Fibroblast of gingiva (primary cell): ENCODE measurements around the gene HAT1.
"Not testable (repeated sequence)": the region's sequence is repeated elsewhere in the genome, so short reads cannot be mapped to it uniquely, and the experiment has no call there.

Experiments
- DNase-seq: peaks from one replicate; pipeline ENCODE4 v3.0.0-alpha.2; 2011; ENCODE audit warnings: low read depth

HAT1 gene

DNA sequence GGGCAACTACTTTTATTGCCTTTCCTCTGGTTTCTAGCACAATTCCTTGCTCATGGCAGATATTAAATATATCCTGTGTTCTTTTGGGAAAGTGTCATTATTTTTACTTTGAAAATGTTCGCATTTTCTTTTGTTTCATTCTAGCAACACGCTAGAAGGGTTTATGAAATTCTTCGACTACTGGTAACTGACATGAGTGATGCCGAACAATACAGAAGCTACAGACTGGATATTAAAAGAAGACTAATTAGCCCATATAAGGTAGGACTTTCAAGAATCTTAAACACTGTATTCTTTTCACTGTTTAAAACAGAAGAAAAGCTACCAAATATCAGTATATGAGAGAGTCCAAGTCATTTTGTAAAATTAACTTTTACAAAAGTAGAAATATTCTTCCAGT, 56.8 kb downstream of the HAT1 start:
- DNase-seq = no peak

DNA sequence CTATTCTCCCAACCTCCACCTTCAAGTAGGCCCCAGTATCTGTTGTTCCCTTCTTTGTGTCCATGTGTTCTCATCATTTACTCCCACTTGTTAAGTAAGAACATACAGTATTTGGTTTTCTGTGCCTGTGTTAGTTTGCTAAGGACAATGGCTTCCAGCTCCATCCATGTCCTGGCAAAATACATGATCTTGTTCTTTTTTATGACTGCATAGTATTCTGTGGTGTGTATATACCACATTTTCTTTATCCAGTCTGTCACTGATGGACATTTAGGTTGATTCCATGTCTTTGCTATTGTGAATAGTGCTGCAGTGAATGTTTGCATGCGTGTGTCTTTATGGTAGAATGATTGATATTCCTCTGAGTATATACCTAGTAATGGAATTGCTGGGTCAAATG, 61.7 kb downstream of the HAT1 start:
- not testable (repeated sequence) for DNase-seq

DNA sequence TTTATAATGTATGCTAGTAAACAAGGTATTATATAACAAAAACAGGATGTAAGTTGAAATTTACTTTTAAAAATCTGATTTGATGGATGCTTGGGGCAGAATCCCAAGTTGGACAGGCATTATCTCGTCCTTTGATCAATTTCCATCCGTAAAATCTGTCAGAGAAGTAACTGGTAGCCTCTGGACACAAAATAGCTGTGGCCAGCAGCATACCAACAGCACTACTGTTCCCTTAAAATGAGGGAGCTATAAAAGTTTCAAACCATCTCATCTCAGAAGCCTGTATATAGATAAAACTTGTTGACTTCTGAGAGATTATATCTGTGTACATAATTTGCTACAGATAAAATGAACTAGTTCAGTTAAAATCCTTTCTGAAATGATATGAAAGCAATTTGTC, 62.8 kb downstream of the HAT1 start:
- no peak for DNase-seq

DNA sequence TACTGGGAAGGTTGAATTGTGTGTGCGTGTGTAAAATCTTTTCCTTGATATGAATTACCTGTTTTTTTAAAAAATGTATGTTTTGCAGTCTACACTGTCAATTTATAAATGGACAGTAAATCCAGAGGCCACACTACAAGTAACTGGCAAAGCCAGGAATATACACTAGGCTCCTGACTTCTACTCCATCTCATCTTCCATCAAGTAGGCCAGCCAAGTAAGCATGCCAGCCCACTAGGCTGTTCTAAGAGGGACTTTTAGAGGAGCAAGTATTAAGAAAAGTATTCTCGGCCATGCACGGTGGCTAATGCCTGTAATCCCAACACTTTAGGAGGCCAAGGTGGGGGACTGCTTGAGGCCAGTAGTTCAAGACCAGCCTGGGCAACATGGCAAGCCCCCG, 64.5 kb downstream of the HAT1 start:
- DNase-seq = no peak

DNA sequence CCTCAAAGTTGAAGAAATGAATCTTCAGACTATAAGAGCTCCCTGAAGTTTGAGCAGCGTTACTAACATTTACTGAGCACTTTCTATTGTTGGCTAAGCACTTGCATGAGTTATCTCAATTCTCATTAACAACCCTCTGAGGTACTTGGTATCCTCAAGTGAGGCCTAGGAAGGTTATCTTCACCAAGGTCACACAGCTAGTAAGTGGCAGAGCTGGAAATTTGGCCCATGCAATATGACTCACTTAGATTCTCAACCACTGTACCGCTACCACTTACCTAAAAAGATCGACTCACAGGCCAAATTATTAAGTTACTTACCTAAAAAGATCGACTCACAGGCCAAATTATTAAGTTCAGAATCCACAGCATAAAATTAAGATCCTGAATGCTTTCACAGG, 68.8 kb downstream of the HAT1 start:
- no peak for DNase-seq

DNA sequence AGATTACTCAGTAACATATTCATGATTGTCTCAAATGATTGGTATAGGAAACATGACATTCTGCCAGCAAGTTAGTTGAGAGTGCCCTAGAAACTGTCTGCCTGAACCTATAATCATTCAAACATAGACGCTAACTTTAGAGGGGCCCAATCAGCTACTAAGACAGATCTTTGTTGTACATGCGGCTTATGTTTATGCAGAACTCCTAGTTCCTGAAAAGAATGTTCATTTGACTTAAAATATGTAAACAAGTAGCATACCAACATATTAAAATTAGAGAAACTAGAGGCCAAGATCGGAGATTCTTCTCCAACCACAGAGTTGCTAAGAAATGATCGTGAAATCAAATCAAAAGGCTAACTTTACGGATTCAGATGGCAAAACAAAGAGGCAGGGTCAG, 73.3 kb downstream of the HAT1 start:
- DNase-seq = peak; percentile 91

DNA sequence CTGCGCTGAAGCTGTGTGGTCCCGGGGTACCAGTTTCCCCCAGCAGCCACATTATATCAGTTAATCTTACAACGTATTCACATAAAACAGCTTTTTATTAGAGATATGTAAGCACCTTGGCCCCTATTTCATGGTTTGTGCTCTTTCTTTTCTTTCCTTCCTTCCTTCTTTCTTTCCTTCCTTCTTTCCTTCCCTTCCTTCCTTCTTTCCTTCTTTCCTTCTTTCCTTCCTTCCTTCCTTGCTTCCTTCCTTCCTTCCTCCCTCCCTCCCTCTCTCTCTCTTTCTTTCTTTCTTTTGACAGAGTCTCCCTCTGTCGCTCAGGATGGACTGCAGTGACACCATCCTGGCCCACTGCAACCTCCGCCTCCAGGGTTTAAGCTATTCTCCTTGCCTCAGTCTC, 73.8 kb downstream of the HAT1 start:
- no peak for DNase-seq

DNA sequence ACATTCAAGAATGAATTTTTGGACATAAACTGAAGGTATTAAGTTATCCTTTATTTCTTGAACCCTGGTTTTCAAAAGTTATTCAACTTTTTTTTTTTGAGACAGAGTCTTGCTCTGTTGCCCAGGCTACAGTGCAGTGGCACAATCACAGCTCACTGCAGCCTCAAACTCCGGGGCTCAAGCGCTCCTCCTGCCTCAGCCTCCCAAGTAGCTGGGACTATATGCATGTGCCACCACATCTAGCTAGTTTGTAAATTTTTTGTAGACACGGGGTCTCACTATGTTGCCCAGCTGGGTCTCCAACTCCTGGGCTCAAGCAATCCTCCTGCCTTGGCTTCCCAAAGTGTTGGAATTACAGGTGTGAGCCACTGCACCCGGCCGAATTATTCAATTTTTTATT, 74.8 kb downstream of the HAT1 start:
- not testable (repeated sequence) for DNase-seq

DNA sequence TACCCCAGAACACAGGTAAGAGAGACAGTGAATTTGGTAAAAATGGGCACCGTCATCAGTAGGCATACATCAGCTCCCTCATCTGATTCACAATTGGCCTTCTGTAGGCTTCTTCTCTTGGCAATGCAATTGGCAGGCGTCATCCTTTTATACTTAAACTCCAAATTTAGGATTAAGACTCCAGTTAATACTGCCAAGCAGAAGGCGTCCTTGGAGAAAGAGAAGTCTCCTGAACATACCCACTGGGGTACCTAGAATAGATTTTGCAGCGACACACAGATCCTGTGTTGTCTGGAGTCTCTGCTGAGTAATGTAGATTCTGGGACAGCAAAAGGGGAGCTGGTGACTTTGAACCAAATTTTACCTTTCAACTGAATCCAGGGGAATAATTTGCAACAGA, 76.9 kb downstream of the HAT1 start:
- no peak for DNase-seq

DNA sequence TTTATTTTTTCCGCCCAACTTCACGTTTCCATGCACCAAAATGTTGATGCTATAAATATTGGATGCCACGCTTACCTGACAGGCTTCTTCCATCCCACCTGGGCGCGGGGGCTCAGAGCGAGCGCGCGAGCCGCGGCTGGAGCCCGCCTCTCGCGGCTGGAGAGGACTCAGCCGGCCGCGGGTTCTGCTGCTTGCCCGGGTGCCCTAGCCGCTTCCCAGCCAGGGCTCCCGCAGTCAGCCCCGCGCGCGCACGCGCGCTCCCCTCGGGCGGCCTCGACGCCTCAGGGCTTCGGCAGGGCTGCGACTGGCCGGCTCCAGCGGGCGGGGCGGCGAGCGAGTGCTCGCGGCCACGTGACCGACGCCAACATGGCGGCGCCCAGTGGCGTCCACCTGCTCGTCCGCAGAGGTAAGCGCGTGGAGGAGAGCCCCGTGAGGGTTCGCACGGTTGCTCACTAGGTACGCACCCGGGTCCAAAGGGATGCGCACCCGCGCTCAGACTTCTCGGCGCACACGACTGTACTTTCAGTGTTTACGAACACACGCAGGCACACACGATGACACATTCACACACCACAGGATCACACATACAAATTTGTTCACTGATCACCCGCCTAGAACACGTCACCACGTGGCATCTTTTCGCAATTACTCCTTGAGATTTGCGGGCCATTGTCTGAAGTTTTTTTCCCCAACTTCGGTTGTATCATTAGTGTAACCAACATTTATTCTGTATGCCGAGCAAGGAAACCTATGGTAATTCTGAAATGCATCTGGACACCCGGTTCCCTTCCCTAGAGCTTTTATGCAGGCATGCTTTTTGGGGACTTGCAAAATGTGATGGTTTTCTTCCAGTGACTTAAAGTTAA, 77.6 kb downstream of the HAT1 start, which contains the start of gene METAP1D:
TSS of gene METAP1D (plus strand) at position 350 of the 866 bp plus-strand sequence. CDS start at position 367, 17 bp downstream.
- peak; percentile 86 for DNase-seq

DNA sequence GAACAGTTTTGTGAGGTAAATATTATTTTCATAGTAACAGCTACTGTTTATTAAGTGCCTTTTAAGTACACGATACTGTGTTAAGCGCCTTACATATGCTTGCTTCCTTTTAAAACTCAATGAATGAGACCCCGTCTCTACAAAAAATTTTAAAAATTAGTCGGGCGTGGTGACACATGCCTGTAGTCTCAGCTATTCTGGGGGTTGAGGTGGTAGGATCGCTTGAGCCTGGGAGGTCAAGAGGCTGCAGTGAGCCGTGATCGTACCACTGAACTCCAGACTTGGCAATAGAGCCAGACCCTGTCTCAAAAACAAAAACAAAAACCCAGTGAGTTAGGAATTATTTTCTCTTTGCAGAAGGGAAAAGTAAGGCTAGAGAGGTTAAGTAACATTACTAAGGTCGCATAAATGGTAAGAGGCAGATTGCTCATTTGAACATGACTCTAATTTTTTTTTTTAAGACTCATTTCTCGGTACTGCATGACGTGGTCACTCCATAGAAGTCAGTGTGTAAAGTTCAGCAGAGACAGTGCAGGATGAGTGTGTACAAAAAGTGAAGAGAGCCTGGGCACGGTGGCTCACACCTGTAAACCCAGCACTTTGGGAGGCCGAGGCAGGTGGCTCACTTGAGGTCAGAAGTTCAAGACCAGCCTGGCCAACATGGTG, 78.6 kb downstream of the HAT1 start:
- no peak for DNase-seq

DNA sequence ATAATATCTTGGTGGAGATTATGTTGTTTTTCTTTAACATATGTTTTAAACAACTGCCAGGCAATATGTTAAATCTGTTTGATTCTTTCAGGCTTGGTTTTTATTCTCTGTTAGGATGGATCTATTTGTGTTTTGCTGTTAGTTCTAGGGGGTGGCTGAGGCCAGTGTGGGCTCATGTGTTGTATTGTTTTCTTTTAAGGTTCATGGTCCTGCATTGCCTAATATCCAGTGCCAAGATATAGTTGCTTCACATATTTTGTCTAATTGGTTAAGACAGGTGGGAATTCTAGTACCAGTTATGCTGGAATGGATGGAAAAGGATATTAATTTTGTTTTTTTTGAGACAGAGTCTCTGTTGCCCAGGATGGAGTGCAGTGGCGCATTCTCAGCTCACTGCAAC, 85.1 kb downstream of the HAT1 start:
- no peak for DNase-seq

DNA sequence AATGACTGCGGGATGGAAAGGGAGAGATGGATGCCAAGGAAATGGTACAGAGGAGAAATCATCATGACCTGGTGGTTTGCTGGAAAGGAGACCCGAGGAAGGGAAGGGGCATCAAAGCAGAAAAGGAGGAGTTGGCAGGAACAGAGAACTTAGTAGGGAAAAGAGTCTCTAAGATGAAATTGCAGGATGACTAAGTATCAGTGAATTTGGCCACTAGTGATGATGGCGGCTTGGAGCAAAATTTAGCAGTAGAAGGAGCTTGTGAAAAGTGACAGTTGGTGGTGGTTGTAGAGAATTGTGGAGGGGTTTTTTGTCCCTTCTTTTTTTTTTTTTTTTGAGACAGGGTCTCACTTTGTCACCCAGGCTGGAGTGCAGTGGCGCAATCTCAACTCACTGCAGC, 87.6 kb downstream of the HAT1 start:
- DNase-seq = no peak

DNA sequence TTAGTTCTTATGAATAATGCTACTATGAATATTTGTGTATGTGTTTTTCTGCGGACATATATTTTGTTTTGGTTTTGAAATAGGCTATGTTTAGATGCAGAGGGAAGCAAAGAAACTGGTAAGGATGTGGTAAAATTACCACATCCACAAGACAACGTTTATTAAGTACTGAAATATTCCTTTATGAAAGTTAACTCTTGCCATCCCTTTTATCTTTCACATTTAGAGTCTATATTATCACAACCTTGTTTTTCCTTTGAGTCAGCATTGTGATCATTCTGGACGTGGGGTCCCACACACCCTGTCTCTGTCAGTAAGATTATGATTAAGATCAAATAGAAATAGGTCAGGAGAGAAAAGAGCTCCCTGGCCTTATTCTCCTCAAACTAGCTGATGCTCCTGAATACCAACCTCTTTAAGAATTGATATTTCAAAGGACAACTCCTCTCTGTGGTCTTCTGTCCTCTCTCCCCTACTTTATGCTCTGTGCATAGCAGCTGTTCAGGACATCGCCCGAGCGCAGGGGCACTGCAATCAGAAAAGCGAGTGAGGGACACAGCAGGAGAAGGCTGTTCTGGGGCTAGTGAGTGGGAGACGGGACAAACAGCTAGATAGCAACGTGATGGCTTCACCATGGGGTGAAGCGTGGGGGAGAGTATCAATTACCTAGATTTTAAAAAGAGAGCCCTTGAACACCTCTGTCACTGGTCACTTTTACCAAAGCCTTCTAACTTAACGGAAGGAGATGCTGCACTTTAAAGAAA, 89.7 kb downstream of the HAT1 start:
- DNase-seq = no peak

DNA sequence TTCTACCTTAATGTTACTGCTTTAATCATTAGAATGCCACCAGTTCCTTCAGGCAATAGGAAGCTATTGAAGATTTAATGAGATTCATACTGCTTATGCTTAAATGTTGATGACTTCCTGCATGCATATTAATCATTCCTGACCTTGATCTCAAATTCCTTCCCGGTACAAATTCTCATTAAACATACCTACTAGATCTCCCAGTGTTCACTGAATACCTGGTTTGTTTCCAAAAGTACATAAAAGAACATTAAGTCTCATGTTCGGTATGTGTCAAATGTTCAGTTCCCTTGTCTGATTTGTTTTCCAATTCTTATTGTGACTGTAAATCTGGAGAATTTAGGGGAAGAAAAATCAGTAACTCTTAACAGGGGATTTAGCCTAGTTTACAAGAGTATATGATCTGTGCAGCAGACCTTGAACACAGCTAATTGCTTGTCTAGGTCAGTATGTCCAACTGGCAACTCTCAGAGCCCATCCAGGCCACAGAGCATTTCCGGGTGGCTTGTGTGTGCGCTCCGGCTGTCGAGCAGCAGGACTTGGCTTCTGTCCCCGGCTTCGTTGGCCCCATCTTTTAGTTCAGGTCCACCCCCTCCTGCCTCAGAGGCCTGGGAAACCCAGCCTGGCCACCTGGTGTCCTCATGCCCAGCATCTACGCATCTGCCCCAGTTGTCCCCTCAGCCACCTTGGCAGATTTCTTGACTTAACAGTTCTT, 90.6 kb downstream of the HAT1 start:
- DNase-seq = peak; percentile 32

DNA sequence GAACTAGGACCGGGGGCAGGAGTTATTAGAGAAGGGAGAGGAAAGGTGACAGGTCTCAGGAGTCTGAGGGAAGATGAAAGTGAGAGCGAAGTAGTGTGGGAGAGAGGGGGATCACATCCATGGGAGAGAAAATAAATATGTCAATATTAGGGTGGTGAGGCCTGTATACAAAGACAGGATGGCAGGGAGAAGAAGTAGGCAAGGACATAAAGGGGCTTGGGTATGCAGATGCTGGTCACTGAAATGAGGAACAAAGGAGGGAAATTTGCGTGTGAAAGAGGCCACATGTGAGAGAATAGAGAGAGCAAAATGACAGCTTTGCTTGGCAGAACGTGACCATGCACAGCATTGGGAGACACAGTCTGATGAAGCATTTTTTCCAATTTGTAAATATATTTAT, 91.1 kb downstream of the HAT1 start:
- DNase-seq = no peak

DNA sequence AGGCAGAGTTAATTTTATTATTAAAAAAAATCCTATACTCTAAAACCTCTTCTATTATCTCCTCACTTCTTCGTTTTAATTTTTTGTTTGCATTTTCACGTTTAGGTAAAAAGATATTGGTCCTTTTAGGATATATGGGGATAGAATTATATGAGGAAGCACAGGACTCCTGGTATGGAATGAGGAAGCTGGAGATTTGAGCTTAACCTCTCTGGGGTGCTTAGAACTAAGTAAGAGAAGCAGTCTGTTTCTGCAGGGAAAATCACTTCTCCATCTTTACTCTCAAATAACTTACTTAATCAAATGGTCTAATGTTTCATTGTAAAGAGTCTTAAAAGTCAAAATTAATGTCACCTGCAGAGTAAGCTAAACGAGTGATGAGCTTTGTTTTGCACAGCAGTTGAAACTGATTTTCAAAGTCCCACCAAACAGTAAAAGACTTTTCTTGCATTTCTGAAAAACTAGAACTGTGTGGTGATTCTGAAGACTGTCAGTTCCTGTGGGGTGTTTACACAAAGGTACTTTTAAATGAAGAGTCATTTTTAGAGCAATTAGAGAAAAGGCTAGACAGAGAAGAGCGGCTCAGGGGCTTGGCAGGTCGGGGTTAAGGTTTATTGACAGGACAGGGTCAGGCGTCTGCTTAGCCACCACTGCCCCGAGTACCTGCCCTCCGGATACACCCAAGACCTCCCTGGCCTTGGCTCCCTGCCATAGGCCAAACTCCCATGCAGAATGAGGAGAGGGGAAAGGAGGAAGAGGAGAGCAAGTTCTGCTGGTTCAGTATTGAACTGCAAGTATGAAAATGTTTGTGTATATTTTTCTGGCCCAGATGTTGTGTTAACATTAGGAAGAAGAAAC, 99.0 kb downstream of the HAT1 start:
- DNase-seq = no peak

DNA sequence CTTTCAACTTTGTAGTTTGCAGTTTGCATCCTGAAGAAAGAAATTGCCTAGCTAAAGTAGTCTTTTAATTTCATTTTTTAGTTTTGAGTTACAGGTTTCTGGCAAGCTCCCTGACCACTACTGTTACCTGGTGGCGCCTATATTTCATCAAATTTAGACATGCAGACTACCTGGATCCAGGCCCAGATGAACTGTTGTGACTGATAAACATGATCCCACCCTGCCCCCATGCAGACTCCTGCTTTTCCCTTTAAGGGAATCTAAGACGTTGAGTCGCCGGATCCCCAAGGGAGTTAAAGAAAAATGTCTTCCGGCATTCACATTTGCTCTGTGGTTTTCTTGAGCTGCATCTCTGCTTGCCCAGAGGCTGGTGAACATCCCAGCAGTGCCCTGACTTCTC, 99.7 kb downstream of the HAT1 start:
- peak; percentile 74 for DNase-seq

DNA sequence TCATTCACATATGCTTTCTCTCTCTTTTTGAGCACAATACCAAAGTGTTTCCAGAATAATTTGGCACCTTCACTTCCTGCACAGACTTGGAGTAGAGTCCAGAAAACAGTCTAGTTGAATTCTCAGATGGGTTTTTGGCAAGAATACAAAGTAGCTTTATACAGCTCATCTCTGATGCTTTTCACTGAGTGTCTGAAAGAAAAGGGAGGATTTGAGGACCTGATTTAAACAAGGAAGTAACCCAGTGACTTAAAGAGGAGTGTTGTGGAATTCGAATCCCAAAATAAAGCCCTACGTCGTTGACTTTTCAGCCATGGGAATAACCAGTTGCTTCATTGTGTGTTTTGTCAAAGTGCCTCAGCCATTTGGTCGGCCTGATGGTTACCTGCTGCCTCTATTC, 109.3 kb downstream of the HAT1 start:
- DNase-seq = no peak
